DMS79 (cell line): ENCODE results near the gene ADGRA1.

Experiments used
- DNase-seq: peaks from one replicate; lab custom pipeline; 2025; lab: John Stamatoyannopoulos, UW

ADGRA1 gene

GRCh38 chr10:133113146-133113830, 25.6 kb downstream of the ADGRA1 start:
- DNase-seq = no peak

GRCh38 chr10:133113847-133114246, 26.1 kb downstream of the ADGRA1 start:
- no peak for DNase-seq

GRCh38 chr10:133114251-133114650, 26.5 kb downstream of the ADGRA1 start:
- no peak for DNase-seq

- DNase-seq = no peak
These were observed 27.2 kb downstream of the ADGRA1 start for GRCh38 chr10:133114726-133115452.

GRCh38 chr10:133115453-133115842, 27.7 kb downstream of the ADGRA1 start:
- DNase-seq = no peak

GRCh38 chr10:133115976-133116375, 28.3 kb downstream of the ADGRA1 start:
- no peak for DNase-seq

- no peak for DNase-seq
These were observed 28.7 kb downstream of the ADGRA1 start for GRCh38 chr10:133116455-133116854.

GRCh38 chr10:133117036-133117687, 29.4 kb downstream of the ADGRA1 start:
- no peak for DNase-seq

GRCh38 chr10:133117688-133118071, 30.0 kb downstream of the ADGRA1 start:
- DNase-seq = no peak

- DNase-seq = no peak
These were observed 33.8 kb downstream of the ADGRA1 start for GRCh38 chr10:133121479-133121878.

- no peak for DNase-seq
These were observed 34.6 kb downstream of the ADGRA1 start for GRCh38 chr10:133122171-133122935.

GRCh38 chr10:133123050-133123745, 35.5 kb downstream of the ADGRA1 start:
- DNase-seq = no peak

GRCh38 chr10:133123746-133124356, 36.1 kb downstream of the ADGRA1 start:
- no peak for DNase-seq

- DNase-seq = no peak
These were observed 36.9 kb downstream of the ADGRA1 start for GRCh38 chr10:133124357-133125211.

GRCh38 chr10:133125901-133126300, 38.2 kb downstream of the ADGRA1 start:
- no peak for DNase-seq

GRCh38 chr10:133126431-133127290, 38.9 kb downstream of the ADGRA1 start:
- no peak for DNase-seq

- DNase-seq = no peak
These were observed 39.8 kb downstream of the ADGRA1 start for GRCh38 chr10:133127291-133128125.
